Karpas-422 (cell line): ENCODE results near the gene TMED5. TPM values are rescaled to one million over a fixed set of nuclear protein-coding genes. Genes with fewer than 3 reads are reported as not detected.
"Not testable (repeated sequence)": the region's sequence is repeated elsewhere in the genome, so short reads cannot be mapped to it uniquely, and the experiment has no call there.

ENCODE experiments used
- DNase-seq: peaks from one replicate; pipeline ENCODE4 v3.0.0-alpha.2; 2015
- H2AFZ ChIP-seq: fragments of 200-600 bp; sonication (generic); 2 replicates; pipeline ENCODE4 v1.6.1; 2014; ENCODE audit warnings: antibody characterized with exemption, low read length, mixed read lengths
- H3K27ac ChIP-seq: fragments of 200-600 bp; sonication (generic); 2 replicates; pipeline ENCODE4 v1.5.1; 2014; ENCODE audit warnings: mild to moderate bottlenecking, low read length, moderate library complexity
- H3K27me3 ChIP-seq: fragments of 200-600 bp; sonication (generic); 2 replicates; pipeline ENCODE4 v1.6.1; 2014; ENCODE audit warnings: low read length, mixed read lengths
- H3K36me3 ChIP-seq: fragments of 200-600 bp; sonication (generic); 2 replicates; pipeline ENCODE4 v1.6.1; 2014; ENCODE audit warnings: low read length, mixed read lengths; ENCODE audit not compliant: insufficient read depth
- H3K4me1 ChIP-seq: fragments of 200-600 bp; sonication (generic); 2 replicates; pipeline ENCODE4 v1.6.1; 2014; ENCODE audit warnings: mild to moderate bottlenecking, low read length, mixed read lengths
- H3K4me2 ChIP-seq: fragments of 200-600 bp; sonication (generic); 2 replicates; pipeline ENCODE4 v1.6.1; 2014; ENCODE audit warnings: low read length, low read depth, mild to moderate bottlenecking; ENCODE audit not compliant: poor library complexity, severe bottlenecking
- H3K4me3 ChIP-seq: fragments of 200-600 bp; sonication (generic); 2 replicates; pipeline ENCODE4 v1.5.1; 2014; ENCODE audit warnings: mild to moderate bottlenecking, antibody characterized with exemption, low read length, mixed read lengths
- H3K79me2 ChIP-seq: fragments of 200-600 bp; sonication (generic); 2 replicates; pipeline ENCODE4 v1.6.1; 2014; ENCODE audit warnings: mild to moderate bottlenecking, low read length, mixed read lengths
- H3K9ac ChIP-seq: fragments of 200-600 bp; sonication (generic); 2 replicates; pipeline ENCODE4 v1.6.0; 2014; ENCODE audit warnings: low read length
- H3K9me2 ChIP-seq: fragments of 200-600 bp; sonication (generic), shearing (Covaris generic); replicated peaks from 2 replicates; pipeline ENCODE4 v1.6.0; 2014; ENCODE audit warnings: mild to moderate bottlenecking, low read length, moderate library complexity; ENCODE audit not compliant: insufficient read depth
- H3K9me3 ChIP-seq: fragments of 300-700, 200-600 bp; sonication (generic); 2 replicates; pipeline ENCODE4 v1.6.1; 2014; ENCODE audit warnings: low read length, mixed read lengths
- H4K20me1 ChIP-seq: fragments of 200-600 bp; sonication (generic); 2 replicates; pipeline ENCODE4 v1.6.1; 2014; ENCODE audit warnings: mild to moderate bottlenecking, antibody characterized with exemption, low read length, low read depth; ENCODE audit not compliant: insufficient read depth
- total RNA-seq: library from RNA; depleted of rRNA; stranded (reverse); fragments of >200 nt; shearing (Covaris generic); gene quantifications from 2 replicates; pipeline ENCODE4 v1.2.3, GENCODE V29; 2014; ENCODE audit warnings: low replicate concordance

The TMED5 gene
- total RNA-seq, 1 experiment from 2014 or later: 73.6 TPM

DNA sequence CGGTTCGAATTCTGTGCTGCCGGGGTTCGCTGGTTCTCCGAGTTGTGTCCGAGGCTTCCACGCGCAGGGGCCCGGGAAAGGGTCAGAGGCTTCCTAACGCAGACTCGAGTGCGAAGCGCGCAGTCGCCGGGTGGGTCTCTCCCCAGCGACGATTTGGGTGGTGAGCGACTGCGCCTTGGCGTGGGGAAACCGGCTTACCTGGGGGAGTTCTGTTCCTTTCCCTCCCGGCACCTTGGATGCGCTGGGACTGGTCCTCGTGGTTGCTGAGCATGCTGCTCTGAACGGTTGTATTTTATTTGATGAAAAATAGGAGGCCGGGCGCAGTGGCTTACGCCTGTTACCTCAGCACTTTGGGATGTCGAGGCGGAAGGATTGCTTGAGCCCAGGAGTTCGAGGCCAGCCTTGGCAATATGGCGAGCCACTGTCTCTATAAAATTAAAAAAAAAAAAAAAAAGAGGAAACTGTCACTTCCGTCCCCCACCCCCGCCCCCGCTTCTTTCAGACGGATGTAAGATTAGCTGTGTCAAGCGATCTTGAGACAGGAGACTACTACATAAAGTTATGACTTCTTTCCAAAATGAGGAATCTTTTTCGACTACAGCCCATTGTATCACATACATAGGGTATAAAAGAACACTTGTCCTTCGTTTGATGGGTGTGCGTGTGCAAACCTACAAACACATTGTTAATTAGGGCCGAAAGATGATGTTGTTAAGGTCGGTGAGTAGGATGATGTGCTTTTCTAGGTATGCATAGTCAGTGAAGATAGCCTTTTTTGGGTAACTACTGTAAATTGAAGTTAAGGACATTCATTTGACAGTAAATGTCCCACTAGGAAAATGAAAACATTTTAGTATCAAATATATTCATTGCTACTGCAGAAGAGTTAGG, 755 bp upstream of the TMED5 start, which contains the start of gene CCDC18:
Gene CCDC18 (plus strand): TSS at position 2 of the 891 bp plus-strand sequence. CDS start 2,638 bp downstream, outside the sequence.
- peak within 1 kb of the TSS; percentile 97 for H3K9ac ChIP-seq
- H3K27me3 ChIP-seq: no peaks in the 10 kb centered on the region
- H3K36me3 ChIP-seq: peaks cover 6% of the 10 kb centered on the region
- H3K27ac ChIP-seq: peak within 1 kb of the TSS; percentile 92
- peak within 1 kb of the TSS; percentile 91 for H3K4me2 ChIP-seq
- no peaks in the 10 kb centered on the region for H3K9me2 ChIP-seq
- peaks cover 53% of the 10 kb centered on the region for H3K4me1 ChIP-seq
- H3K4me3 ChIP-seq: peak within 1 kb of the TSS; percentile 92
- peaks cover 82% of the 10 kb centered on the region for H3K79me2 ChIP-seq
- DNase-seq: peak; percentile 89
- H2AFZ ChIP-seq: no peak within 1 kb of the TSS
- H3K9me3 ChIP-seq: no peaks in the 10 kb centered on the region
- no peaks in the 10 kb centered on the region for H4K20me1 ChIP-seq

DNA sequence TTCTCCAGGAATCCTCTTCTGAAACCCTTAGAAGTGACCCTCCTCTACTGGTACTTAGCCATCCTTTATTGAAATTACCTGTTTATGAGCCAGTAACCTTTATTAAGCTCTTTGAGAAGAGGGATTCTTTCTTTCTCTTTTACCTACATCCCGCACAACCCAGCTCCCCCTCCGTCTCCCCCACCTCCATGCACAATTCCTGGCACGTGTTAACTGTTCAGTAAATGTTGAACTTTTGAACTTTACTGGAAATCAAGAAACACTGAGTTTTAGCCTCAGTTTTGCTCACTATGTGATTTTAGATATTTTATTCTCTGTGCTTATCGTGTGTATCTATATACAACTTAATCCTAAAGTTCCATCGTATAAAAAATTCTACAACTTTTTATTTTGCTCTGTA, 1.8 kb downstream of the TMED5 start:
- H3K4me3 ChIP-seq: peak overlapping the region; percentile 92
- no peaks in the 10 kb centered on the region for H3K9me3 ChIP-seq
- peaks cover 13% of the 10 kb centered on the region for H3K36me3 ChIP-seq
- H3K9me2 ChIP-seq: no peaks in the 10 kb centered on the region
- H4K20me1 ChIP-seq: no peaks in the 10 kb centered on the region
- H3K4me2 ChIP-seq: peak overlapping the region; percentile 91
- H3K4me1 ChIP-seq: peaks cover 33% of the 10 kb centered on the region
- H2AFZ ChIP-seq: no peak overlapping the region
- H3K79me2 ChIP-seq: peaks cover 84% of the 10 kb centered on the region
- no peak overlapping the region for H3K27ac ChIP-seq
- peak overlapping the region; percentile 97 for H3K9ac ChIP-seq
- H3K27me3 ChIP-seq: no peaks in the 10 kb centered on the region
- DNase-seq: no peak

DNA sequence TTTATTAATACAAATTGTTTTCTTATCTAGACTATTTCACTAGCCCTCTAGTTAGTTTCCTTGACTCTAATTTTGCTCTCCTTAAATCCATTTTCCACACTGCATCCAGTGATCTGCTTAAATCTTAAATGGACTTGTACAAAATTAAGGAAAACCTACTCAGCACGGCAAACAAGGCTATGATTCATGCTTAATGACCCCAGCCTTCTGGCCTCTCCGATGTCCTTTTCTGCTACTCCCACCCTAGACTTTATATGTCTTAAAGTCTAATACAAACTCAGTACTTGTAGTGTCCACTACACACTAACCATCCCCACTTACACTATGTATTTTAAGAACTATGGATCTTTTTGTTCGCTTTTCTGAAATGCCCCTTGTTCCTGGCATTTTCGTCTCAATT, 2.2 kb downstream of the TMED5 start:
- peaks cover 84% of the 10 kb centered on the region for H3K79me2 ChIP-seq

DNA sequence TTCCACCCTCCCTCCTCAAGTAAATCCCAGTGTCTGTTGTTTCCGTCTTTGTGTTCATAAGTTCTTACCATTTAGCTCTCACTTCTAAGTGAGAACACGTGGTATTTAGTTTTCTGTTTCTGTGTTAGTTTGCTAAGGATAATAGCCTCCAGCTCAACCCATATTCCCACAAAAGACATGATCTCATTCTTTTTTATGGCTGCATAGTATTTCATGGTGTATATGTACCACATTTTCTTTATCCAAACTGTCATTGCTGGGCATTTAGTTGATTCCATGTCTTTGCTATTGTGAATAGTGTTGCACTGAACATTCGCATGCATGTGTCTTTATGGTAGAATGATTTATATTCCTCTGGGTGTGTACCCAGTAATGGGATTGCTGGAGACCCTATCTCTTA, 5.6 kb downstream of the TMED5 start:
- not testable (repeated sequence) for H3K9me2 ChIP-seq, H4K20me1 ChIP-seq, H3K27ac ChIP-seq, H3K9ac ChIP-seq, H3K4me3 ChIP-seq, H3K9me3 ChIP-seq, DNase-seq, H3K4me2 ChIP-seq, H2AFZ ChIP-seq, H3K27me3 ChIP-seq
- peaks cover 93% of the 10 kb centered on the region for H3K79me2 ChIP-seq
- H3K36me3 ChIP-seq: peaks cover 22% of the 10 kb centered on the region
- H3K4me1 ChIP-seq: peaks cover 14% of the 10 kb centered on the region

More for the DNA sequence above, 2.2 kb downstream of the TMED5 start:
- H3K9me3 ChIP-seq: no peaks in the 10 kb centered on the region
- H4K20me1 ChIP-seq: no peaks in the 10 kb centered on the region
- no peak overlapping the region for H3K27ac ChIP-seq
- no peak overlapping the region for H2AFZ ChIP-seq
- no peaks in the 10 kb centered on the region for H3K9me2 ChIP-seq
- H3K4me3 ChIP-seq: peak overlapping the region; percentile 92
- no peak for DNase-seq
- H3K4me1 ChIP-seq: peaks cover 28% of the 10 kb centered on the region
- H3K9ac ChIP-seq: peak overlapping the region; percentile 97
- peak overlapping the region; percentile 91 for H3K4me2 ChIP-seq
- H3K27me3 ChIP-seq: no peaks in the 10 kb centered on the region
- peaks cover 13% of the 10 kb centered on the region for H3K36me3 ChIP-seq

DNA sequence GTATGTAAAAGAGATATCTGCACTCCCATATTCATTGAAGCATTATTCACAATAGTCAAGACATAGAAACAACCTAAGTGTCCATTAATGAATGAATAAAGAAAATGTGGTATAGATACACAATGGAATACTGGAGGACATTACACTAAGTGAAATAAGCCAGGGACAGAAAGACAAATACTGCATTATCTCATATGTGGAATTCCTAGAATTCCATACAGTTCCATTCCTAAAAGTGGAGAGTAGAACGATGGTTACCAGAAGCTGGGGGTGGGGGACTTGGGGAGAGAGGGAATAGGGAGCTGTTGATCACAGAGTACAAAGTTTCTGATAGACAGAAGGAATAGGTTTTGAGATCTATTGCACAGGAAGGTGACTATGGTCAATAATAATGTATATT, 7.4 kb downstream of the TMED5 start:
- no peak overlapping the region for H3K9ac ChIP-seq
- H3K4me3 ChIP-seq: no peak overlapping the region
- no peaks in the 10 kb centered on the region for H3K9me3 ChIP-seq
- H2AFZ ChIP-seq: no peak overlapping the region
- no peak overlapping the region for H3K27ac ChIP-seq
- H3K4me2 ChIP-seq: no peak overlapping the region
- H3K27me3 ChIP-seq: no peaks in the 10 kb centered on the region
- no peaks in the 10 kb centered on the region for H4K20me1 ChIP-seq
- H3K4me1 ChIP-seq: peaks cover 3% of the 10 kb centered on the region; the same call in 1 of the 2 replicates
- no peak for DNase-seq
- peaks cover 93% of the 10 kb centered on the region for H3K79me2 ChIP-seq
- peaks cover 25% of the 10 kb centered on the region for H3K36me3 ChIP-seq
- H3K9me2 ChIP-seq: no peaks in the 10 kb centered on the region

DNA sequence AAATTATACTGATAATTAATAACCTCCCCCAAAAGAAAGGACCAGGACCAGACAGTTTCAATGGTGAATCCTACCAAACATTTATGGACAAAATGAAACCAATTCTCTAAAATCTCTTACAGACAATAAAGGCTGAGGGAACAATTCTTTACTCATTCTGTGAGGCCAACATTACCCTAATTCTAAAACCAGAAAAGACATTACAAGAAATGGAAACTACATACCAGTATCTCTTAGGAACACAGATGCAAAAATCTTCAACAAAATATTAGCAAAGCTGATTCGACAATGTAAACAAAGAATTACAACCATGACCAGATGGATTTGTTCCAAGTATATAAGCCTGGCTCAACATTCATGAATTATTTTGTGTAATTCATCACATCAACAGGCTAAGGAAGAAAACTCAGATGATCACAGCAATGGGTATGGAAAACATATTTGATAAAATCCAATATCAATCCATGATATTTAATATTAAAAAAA, 8.6 kb downstream of the TMED5 start:
- Histone ChIP-seq H4K20me1 (no peaks in the 10 kb centered on the region), H3K27ac (no peak overlapping the region), H3K9ac (no peak overlapping the region), H3K36me3 (peaks cover 25% of the 10 kb centered on the region), H3K27me3 (no peaks in the 10 kb centered on the region), H3K9me3 (no peaks in the 10 kb centered on the region), H3K9me2 (no peaks in the 10 kb centered on the region), H2AFZ (no peak overlapping the region), H3K4me1 (no peaks in the 10 kb centered on the region), H3K79me2 (peaks cover 93% of the 10 kb centered on the region), H3K4me3 (no peak overlapping the region), H3K4me2 (no peak overlapping the region)
- no peak for DNase-seq

DNA sequence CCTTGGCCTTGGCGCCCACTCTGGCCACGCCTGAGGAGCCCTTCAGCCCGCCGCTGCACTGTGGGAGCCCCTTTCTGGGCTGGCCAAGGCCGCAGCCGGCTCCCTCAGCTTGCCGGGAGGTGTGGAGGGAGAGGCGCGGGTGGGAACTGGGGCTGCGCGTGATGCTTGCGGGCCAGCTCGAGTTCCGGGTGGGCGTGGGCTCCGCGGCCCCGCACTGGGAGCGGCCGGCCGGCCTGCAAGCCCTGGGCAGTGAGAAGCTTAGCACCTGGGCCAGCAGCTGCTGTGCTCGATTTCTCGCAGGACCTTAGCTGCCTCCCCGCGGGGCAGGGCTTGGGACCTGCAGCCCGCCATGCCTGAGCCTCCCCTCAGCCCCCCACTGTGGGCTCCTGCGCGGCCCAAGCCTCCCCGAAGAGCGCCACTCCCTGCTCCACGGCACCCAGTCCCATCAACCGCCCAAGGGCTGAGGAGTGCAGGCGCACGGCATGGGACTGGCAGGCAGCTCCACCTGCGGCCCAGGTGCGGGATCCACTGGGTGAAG, 10.0 kb downstream of the TMED5 start:
- not testable (repeated sequence) for H3K9me3 ChIP-seq, DNase-seq, H4K20me1 ChIP-seq, H3K27ac ChIP-seq, H3K9ac ChIP-seq, H3K27me3 ChIP-seq, H3K4me2 ChIP-seq, H3K9me2 ChIP-seq, H3K4me1 ChIP-seq, H2AFZ ChIP-seq, H3K4me3 ChIP-seq
- H3K36me3 ChIP-seq: peaks cover 18% of the 10 kb centered on the region
- peaks cover 91% of the 10 kb centered on the region for H3K79me2 ChIP-seq

DNA sequence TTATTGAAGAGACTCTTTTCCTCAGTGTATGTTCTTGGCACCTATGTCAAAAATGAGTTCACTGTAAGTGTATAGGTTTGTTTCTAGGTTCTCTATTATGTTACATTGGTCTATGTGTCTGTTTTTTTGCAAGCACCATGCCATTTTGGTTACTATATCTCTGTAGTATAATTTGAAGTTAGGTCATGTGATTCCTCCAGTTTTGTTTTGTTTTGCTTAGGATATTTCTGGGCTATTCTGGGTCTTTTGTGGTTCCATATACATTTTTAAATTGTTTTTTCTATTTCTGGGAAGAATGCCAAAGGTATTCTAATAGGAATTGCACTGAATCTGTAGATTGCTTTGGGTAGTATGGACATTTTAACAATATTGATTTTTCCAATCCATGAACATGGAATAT, 13.2 kb downstream of the TMED5 start:
- no peak overlapping the region for H3K27ac ChIP-seq
- H3K9me3 ChIP-seq: no peaks in the 10 kb centered on the region
- H4K20me1 ChIP-seq: no peaks in the 10 kb centered on the region
- H3K9ac ChIP-seq: no peak overlapping the region
- H2AFZ ChIP-seq: no peak overlapping the region
- peaks cover 7% of the 10 kb centered on the region for H3K36me3 ChIP-seq
- no peak overlapping the region for H3K4me3 ChIP-seq
- H3K79me2 ChIP-seq: peaks cover 91% of the 10 kb centered on the region
- H3K9me2 ChIP-seq: no peaks in the 10 kb centered on the region
- peaks cover under 1% of the 10 kb centered on the region for H3K4me1 ChIP-seq
- DNase-seq: no peak
- no peak overlapping the region for H3K4me2 ChIP-seq
- H3K27me3 ChIP-seq: no peaks in the 10 kb centered on the region
